MCF 10A (cell line): ENCODE results near the gene F2R. TPM values are rescaled to one million over a fixed set of nuclear protein-coding genes. Genes with fewer than 3 reads are reported as not detected.
"Not testable (repeated sequence)": the region's sequence is repeated elsewhere in the genome, so short reads cannot be mapped to it uniquely, and the experiment has no call there.

Source experiments
- BruUV-seq: library from RNA; stranded (reverse); fragments of 400-500 nt; replicated peaks from 2 replicates; lab custom pipeline; 2021; lab: Mats Ljungman, UMichigan
- CTCF ChIA-PET: fragments of 300-600 bp; sonication (Branson Sonifier 250); formaldehyde crosslinking; extraction: SDS; loops from one replicate; lab custom pipeline; 2021; ENCODE audit warnings: antibody characterized with exemption, inconsistent platforms; lab: Yijun Ruan, JAX
- POLR2A ChIA-PET: fragments of 300-600, 350-650 bp; sonication (Branson Sonifier 250); formaldehyde crosslinking; extraction: SDS; loops from one replicate; lab custom pipeline; 2020; ENCODE audit warnings: antibody characterized with exemption, inconsistent platforms; lab: Yijun Ruan, JAX
- DNase-seq: peaks from one replicate; pipeline ENCODE4 v3.0.0-alpha.2; 2018; ENCODE audit not compliant: unreplicated experiment
- H3K27ac Mint-ChIP-seq: one replicate; pipeline ENCODE4 v1.8.0; 2022; ENCODE audit warnings: mild to moderate bottlenecking, low read depth, mixed read lengths; ENCODE audit not compliant: unreplicated experiment
- H3K27me3 Mint-ChIP-seq: one replicate; pipeline ENCODE4 v1.8.0; 2022; ENCODE audit warnings: mixed read lengths; ENCODE audit not compliant: insufficient read depth, unreplicated experiment
- H3K36me3 Mint-ChIP-seq: one replicate; pipeline ENCODE4 v1.8.0; 2022; ENCODE audit warnings: mild to moderate bottlenecking, moderate library complexity, mixed read lengths; ENCODE audit not compliant: insufficient read depth, unreplicated experiment
- H3K4me1 Mint-ChIP-seq: one replicate; pipeline ENCODE4 v1.8.0; 2022; ENCODE audit warnings: mixed read lengths; ENCODE audit not compliant: insufficient read depth, unreplicated experiment
- H3K4me3 Mint-ChIP-seq: one replicate; pipeline ENCODE4 v1.8.0; 2022; ENCODE audit warnings: mild to moderate bottlenecking, moderate library complexity, mixed read lengths; ENCODE audit not compliant: unreplicated experiment
- H3K9me3 Mint-ChIP-seq: one replicate; pipeline ENCODE4 v1.8.0; 2022; ENCODE audit warnings: mixed read lengths; ENCODE audit not compliant: unreplicated experiment
- CTCF ChIP-seq: fragments of 200-600 bp; IDR thresholded peaks from one replicate; pipeline ENCODE4 v1.8.0; 2022; ENCODE audit warnings: antibody characterized with exemption, mild to moderate bottlenecking; ENCODE audit not compliant: unreplicated experiment
- intact Hi-C: fragments of 100-400 bp; cut with micrococcal nuclease; formaldehyde crosslinking; loops from 2 replicates; pipeline ENCODE4 v1.14.1; 2022
- total RNA-seq: library from RNA; stranded (reverse); gene quantifications from 2 replicates; pipeline ENCODE4 v1.2.3, GENCODE V29; 2022

Gene F2R
- total RNA-seq, 1 experiment from 2014 or later: 17.6 TPM

- no peak for DNase-seq
- no peak overlapping the region for H3K27ac Mint-ChIP-seq
- BruUV-seq: no TSS peak
- H3K4me3 Mint-ChIP-seq: no peak overlapping the region
- H3K27me3 Mint-ChIP-seq: no peaks in the 10 kb centered on the region
- CTCF ChIA-PET: interaction anchor here (0.6 to 7.7 kb wide), 5 partner anchors 14 to 175 kb away, joined by 3 to 281 read pairs (median 3); no protein-coding TSS in a partner anchor
- POLR2A ChIA-PET: no interaction called here
- H3K36me3 Mint-ChIP-seq: no peaks in the 10 kb centered on the region
- TF ChIP-seq CTCF: no peak
- intact Hi-C loops: loop anchor here (5.0 kb wide), 1 partner anchor 41 kb away; the partner anchor contains the start of gene F2RL1
- no peaks in the 10 kb centered on the region for H3K9me3 Mint-ChIP-seq
- peaks cover 7% of the 10 kb centered on the region for H3K4me1 Mint-ChIP-seq
Observed at GRCh38 chr5:76776391-76776790, 60.5 kb downstream of the F2R start.

DNA sequence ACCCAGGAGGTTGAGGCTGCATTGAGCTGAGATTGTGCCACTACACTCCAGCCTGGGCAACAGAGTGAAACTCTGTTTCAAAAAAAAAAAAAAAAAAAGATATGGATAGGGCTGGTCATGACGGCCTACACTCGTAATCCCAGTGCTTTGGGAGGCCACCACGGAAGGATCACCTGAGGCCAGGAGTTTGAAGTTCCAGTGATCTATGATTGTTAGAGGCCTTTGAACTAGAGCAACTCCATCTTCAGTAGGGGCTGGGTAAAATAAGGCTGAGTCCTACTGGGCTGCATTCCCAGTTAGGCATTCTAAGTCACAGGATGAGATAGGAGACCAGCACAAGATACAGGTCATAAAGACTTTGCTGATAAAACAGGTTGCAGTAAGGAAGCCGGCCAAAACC lies 64.7 kb downstream of the F2R start:
- H3K27me3 Mint-ChIP-seq, BruUV-seq, H3K36me3 Mint-ChIP-seq, H3K9me3 Mint-ChIP-seq, intact Hi-C loops, H3K4me3 Mint-ChIP-seq, H3K27ac Mint-ChIP-seq, H3K4me1 Mint-ChIP-seq, POLR2A ChIA-PET, DNase-seq: not testable (repeated sequence)
- CTCF ChIA-PET: interaction anchor here (1.8 kb wide), 1 partner anchor 179 kb away, joined by 7 read pairs; no protein-coding TSS in a partner anchor

- Mint-ChIP-seq H3K36me3 (no peaks in the 10 kb centered on the region), H3K4me1 (peaks cover 6% of the 10 kb centered on the region), H3K9me3 (no peaks in the 10 kb centered on the region), H3K27ac (no peak overlapping the region), H3K27me3 (no peaks in the 10 kb centered on the region), H3K4me3 (no peak overlapping the region)
- CTCF ChIA-PET: interaction anchor here (0.7 to 1.2 kb wide), 3 partner anchors 182 to 198 kb away, joined by 3 to 4 read pairs (median 4); no protein-coding TSS in a partner anchor
- intact Hi-C loops: no loop called here
- DNase-seq: no peak
- POLR2A ChIA-PET: interaction anchor here (0.6 kb wide), 2 partner anchors 75 to 96 kb away, joined by 3 to 4 read pairs; no protein-coding TSS in a partner anchor
- no TSS peak for BruUV-seq
- TF ChIP-seq CTCF: no peak
Observed at GRCh38 chr5:76781775-76782174, 65.8 kb downstream of the F2R start.

GRCh38 chr5:76782444-76782843 lies 66.5 kb downstream of the F2R start:
- peaks cover 10% of the 10 kb centered on the region for H3K4me1 Mint-ChIP-seq
- no peak overlapping the region for H3K27ac Mint-ChIP-seq
- no peaks in the 10 kb centered on the region for H3K36me3 Mint-ChIP-seq
- intact Hi-C loops: no loop called here
- ChIA-PET POLR2A (interaction anchor here (0.6 to 1.4 kb wide), 2 partner anchors 8 to 95 kb away, joined by 3 to 4 read pairs; no protein-coding TSS in a partner anchor), CTCF (interaction anchor here (0.7 to 1.2 kb wide), 3 partner anchors 184 to 467 kb away, joined by 3 to 4 read pairs (median 4); no protein-coding TSS in a partner anchor)
- no peaks in the 10 kb centered on the region for H3K9me3 Mint-ChIP-seq
- H3K27me3 Mint-ChIP-seq: no peaks in the 10 kb centered on the region
- DNase-seq: no peak
- no peak overlapping the region for H3K4me3 Mint-ChIP-seq
- no peak for TF ChIP-seq CTCF
- no TSS peak for BruUV-seq

Other genes starting within 250 kb of the F2R start
- gene F2RL2, start 92.7 kb upstream of the F2R start, total RNA-seq: 0.17 and 0.28 TPM in 2 replicates
- 30.7 and 34.9 TPM in 2 replicates for gene F2RL1, start 102.9 kb downstream of the F2R start, total RNA-seq
- not detected in 2 replicates for gene S100Z, start 133.9 kb downstream of the F2R start, total RNA-seq
- gene CRHBP, start 236.9 kb downstream of the F2R start, total RNA-seq: not detected in 2 replicates